A673 (cell line): ENCODE measurements around the gene LHX4. TPM values are rescaled to one million over a fixed set of nuclear protein-coding genes. Genes with fewer than 3 reads are reported as not detected.

ENCODE experiments used
- BruUV-seq: library from RNA; stranded (reverse); fragments of 400-500 nt; replicated peaks from 2 replicates; lab custom pipeline; 2021; lab: Mats Ljungman, UMichigan
- CTCF ChIA-PET: fragments of 300-600 bp; sonication (Branson Sonifier 250); formaldehyde crosslinking; loops from one replicate; lab custom pipeline; 2022; ENCODE audit warnings: antibody characterized with exemption; lab: Charles Lee
- POLR2A ChIA-PET: fragments of 300-600 bp; sonication (Branson Sonifier 250); formaldehyde crosslinking; loops from one replicate; lab custom pipeline; 2022; ENCODE audit warnings: antibody characterized with exemption; ENCODE audit not compliant: low non-redundant PET; lab: Charles Lee
- DNase-seq: peaks from one replicate; pipeline ENCODE4 v3.0.0-alpha.2; 2015; ENCODE audit warnings: low spot score
- H3K27ac ChIP-seq: fragments of 200-600 bp; sonication (generic); 2 replicates; pipeline ENCODE4 v1.5.1; 2016; ENCODE audit warnings: mixed run types, low read depth, mild to moderate bottlenecking, mixed read lengths, antibody characterized with exemption, low read length; ENCODE audit not compliant: poor library complexity, severe bottlenecking
- H3K27me3 ChIP-seq: fragments of 200-600 bp; sonication (generic); replicated peaks from 2 replicates; pipeline ENCODE4 v1.6.1; 2017; ENCODE audit warnings: mixed run types, low read depth, mild to moderate bottlenecking, mixed read lengths, antibody characterized with exemption, low read length; ENCODE audit not compliant: insufficient read depth, poor library complexity
- H3K36me3 ChIP-seq: fragments of 200-600 bp; sonication (generic); 2 replicates; pipeline ENCODE4 v1.6.1; 2016; ENCODE audit warnings: mixed run types, mild to moderate bottlenecking, mixed read lengths, antibody characterized with exemption, low read length; ENCODE audit not compliant: insufficient read depth, poor library complexity, severe bottlenecking
- H3K4me1 ChIP-seq: fragments of 200-600 bp; sonication (generic); 2 replicates; pipeline ENCODE4 v1.6.1; 2017; ENCODE audit warnings: mixed run types, mild to moderate bottlenecking, mixed read lengths, antibody characterized with exemption, low read length; ENCODE audit not compliant: insufficient read depth, poor library complexity, severe bottlenecking
- H3K4me3 ChIP-seq: fragments of 200-600 bp; sonication (generic); 2 replicates; pipeline ENCODE4 v1.5.1; 2016; ENCODE audit warnings: low read depth, mixed run types, mild to moderate bottlenecking, mixed read lengths, low read length; ENCODE audit not compliant: poor library complexity, severe bottlenecking
- H3K9me3 ChIP-seq: fragments of 200-600 bp; sonication (generic); 2 replicates; pipeline ENCODE4 v1.6.1; 2016; ENCODE audit warnings: mixed run types, low read depth, mild to moderate bottlenecking, mixed read lengths, antibody characterized with exemption, low read length; ENCODE audit not compliant: poor library complexity, severe bottlenecking
- EZH2 ChIP-seq: fragments of 200-600 bp; sonication (generic); IDR thresholded peaks from 2 replicates; pipeline ENCODE4 v1.6.1; 2017; ENCODE audit warnings: borderline replicate concordance, low read depth, mild to moderate bottlenecking, mixed read lengths, antibody characterized with exemption, low read length; ENCODE audit not compliant: poor library complexity, severe bottlenecking
- intact Hi-C: fragments of 100-400 bp; cut with micrococcal nuclease; formaldehyde crosslinking; loops from one replicate; pipeline ENCODE4 v1.10.0; 2022; ENCODE audit not compliant: unreplicated experiment
- total RNA-seq: library from RNA; stranded (reverse); gene quantifications from 2 replicates; pipeline ENCODE4 v1.2.3, GENCODE V29; 2021
- TF ChIP-seq, protein P1 (sequence below): fragments of 300-800, 200-600 bp; sonication (generic); conservative IDR thresholded peaks from 2 replicates; pipeline ENCODE4 v1.5.1; 2017; ENCODE audit warnings: low read depth, mild to moderate bottlenecking, antibody characterized with exemption, low read length, moderate library complexity, mixed read lengths

LHX4 gene
- total RNA-seq, 1 experiment from 2014 or later, result not detected

GRCh38 chr1:180194048-180194425 lies 36.0 kb upstream of the LHX4 start:
- CTCF ChIA-PET, result no interaction called here

DNA sequence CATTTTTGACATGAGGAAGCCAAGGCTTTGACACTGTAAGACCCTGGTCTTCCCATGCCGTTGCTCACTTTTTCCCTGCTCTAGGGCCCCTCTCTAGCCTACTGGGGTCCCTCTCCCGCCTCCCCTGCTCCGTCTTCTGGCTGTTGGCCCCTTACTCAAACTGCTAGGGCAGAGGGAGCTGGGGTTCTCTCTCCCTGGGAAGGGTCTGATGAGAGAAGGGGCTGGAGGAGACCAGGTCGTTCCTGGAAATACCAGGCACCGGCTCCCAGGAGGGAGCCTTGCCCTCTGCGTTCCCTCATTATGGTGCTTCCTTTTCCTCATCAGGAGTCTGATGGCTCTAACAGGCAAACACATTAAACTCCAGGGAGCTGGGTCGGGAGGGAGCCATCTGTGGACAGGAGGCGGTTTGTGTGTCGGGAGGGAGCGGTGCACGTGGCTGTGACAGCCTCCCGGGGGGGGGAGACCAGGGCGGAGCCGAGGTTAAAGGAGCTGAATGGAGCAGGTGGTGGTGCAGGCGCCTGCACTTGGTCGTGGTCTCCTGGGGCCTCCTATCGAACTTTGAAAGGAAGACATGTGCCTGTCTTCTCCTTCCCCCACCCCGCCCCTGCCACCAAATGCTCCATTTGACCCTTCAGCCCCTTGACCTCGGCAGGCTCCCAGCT lies 35.4 kb upstream of the LHX4 start:
- no peaks in the 10 kb centered on the region for H3K27me3 ChIP-seq
- DNase-seq, result no peak
- H3K9me3 ChIP-seq, result no peaks in the 10 kb centered on the region
- H3K27ac ChIP-seq, result no peak overlapping the region
- ChIA-PET POLR2A (no interaction called here), CTCF (no interaction called here)
- no peak overlapping the region for H3K4me3 ChIP-seq
- no TSS peak for BruUV-seq
- H3K36me3 ChIP-seq, result no peaks in the 10 kb centered on the region
- TF ChIP-seq EZH2, result no peak
- TF ChIP-seq, protein P1, sequence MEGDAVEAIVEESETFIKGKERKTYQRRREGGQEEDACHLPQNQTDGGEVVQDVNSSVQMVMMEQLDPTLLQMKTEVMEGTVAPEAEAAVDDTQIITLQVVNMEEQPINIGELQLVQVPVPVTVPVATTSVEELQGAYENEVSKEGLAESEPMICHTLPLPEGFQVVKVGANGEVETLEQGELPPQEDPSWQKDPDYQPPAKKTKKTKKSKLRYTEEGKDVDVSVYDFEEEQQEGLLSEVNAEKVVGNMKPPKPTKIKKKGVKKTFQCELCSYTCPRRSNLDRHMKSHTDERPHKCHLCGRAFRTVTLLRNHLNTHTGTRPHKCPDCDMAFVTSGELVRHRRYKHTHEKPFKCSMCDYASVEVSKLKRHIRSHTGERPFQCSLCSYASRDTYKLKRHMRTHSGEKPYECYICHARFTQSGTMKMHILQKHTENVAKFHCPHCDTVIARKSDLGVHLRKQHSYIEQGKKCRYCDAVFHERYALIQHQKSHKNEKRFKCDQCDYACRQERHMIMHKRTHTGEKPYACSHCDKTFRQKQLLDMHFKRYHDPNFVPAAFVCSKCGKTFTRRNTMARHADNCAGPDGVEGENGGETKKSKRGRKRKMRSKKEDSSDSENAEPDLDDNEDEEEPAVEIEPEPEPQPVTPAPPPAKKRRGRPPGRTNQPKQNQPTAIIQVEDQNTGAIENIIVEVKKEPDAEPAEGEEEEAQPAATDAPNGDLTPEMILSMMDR, result no peak
- intact Hi-C loops, result no loop called here
- H3K4me1 ChIP-seq, result no peaks in the 10 kb centered on the region

More at GRCh38 chr1:180194048-180194425, 36.0 kb upstream of the LHX4 start:
- Histone ChIP-seq H3K4me1 (no peaks in the 10 kb centered on the region), H3K9me3 (no peaks in the 10 kb centered on the region), H3K4me3 (no peak overlapping the region), H3K27ac (no peak overlapping the region), H3K36me3 (no peaks in the 10 kb centered on the region), H3K27me3 (no peaks in the 10 kb centered on the region)
- intact Hi-C loops, result no loop called here
- no peak for DNase-seq
- POLR2A ChIA-PET, result no interaction called here
- no TSS peak for BruUV-seq
- TF ChIP-seq, protein P1, result no peak
- TF ChIP-seq EZH2, result no peak

DNA sequence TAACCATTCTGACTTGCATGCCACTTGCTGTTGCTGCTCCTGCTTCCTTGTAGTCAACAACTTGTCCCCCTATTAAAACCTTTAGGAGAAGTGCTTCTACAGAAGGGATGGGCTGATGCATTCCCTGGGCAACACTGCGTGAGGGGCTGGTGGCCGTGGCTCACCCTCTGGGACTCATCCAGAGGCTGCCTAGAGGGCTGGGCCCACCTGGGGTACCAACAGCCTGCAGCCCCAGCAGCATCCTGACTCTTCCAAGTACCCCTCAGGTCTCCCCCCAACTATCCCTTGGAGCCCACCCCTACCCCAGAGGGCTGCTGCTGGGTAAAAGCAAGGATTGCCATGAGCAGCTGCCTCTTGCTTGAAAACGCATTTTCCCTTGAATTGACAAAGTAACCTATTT lies 34.7 kb upstream of the LHX4 start:
- Histone ChIP-seq H3K27me3 (no peaks in the 10 kb centered on the region), H3K4me1 (no peaks in the 10 kb centered on the region), H3K4me3 (no peak overlapping the region), H3K27ac (no peak overlapping the region), H3K36me3 (no peaks in the 10 kb centered on the region), H3K9me3 (no peaks in the 10 kb centered on the region)
- DNase-seq, result no peak
- ChIA-PET POLR2A (no interaction called here), CTCF (no interaction called here)
- intact Hi-C loops, result no loop called here
- BruUV-seq, result no TSS peak
- TF ChIP-seq, protein P1, result no peak
- TF ChIP-seq EZH2, result no peak
